BE2C (cell line): ENCODE results near the gene HOXA7.
A peak's percentile ranks its signal among the peaks of the same experiment; 100 is the strongest.

ENCODE experiments used
- DNase-seq: peaks from one replicate; pipeline ENCODE4 v3.0.0-alpha.2; 2020
- H3K27me3 ChIP-seq: fragments of 250-450 bp; sonication (Bioruptor Pico); 2 replicates; pipeline ENCODE4 v1.5.1; 2020; ENCODE audit warnings: mild to moderate bottlenecking
- H3K36me3 ChIP-seq: fragments of 250-450 bp; sonication (Bioruptor Pico); 2 replicates; pipeline ENCODE4 v1.5.1; 2020; ENCODE audit warnings: mild to moderate bottlenecking
- H3K4me1 ChIP-seq: fragments of 250-450 bp; sonication (Bioruptor Pico); 2 replicates; pipeline ENCODE4 v1.5.1; 2020
- H3K4me3 ChIP-seq: 2 replicates; pipeline ENCODE4 v1.5.1; 2011; ENCODE audit warnings: low read depth, low read length
- H3K9me3 ChIP-seq: fragments of 250-450 bp; sonication (Bioruptor Pico); 2 replicates; pipeline ENCODE4 v1.5.1; 2020
- TF ChIP-seq, protein P1 (sequence below): IDR thresholded peaks from 2 replicates; pipeline ENCODE4 v1.5.1; 2012; ENCODE audit warnings: mild to moderate bottlenecking, low read depth, low read length

HOXA7 gene

GRCh38 chr7:27149842-27150567, 6.5 kb downstream of the HOXA7 start:
- Histone ChIP-seq H3K4me1 (no peaks in the 10 kb centered on the region), H3K27me3 (peaks cover 100% of the 10 kb centered on the region), H3K4me3 (peak overlapping the region; percentile 56), H3K36me3 (no peaks in the 10 kb centered on the region), H3K9me3 (no peaks in the 10 kb centered on the region)
- DNase-seq: no peak
- TF ChIP-seq, protein P1, sequence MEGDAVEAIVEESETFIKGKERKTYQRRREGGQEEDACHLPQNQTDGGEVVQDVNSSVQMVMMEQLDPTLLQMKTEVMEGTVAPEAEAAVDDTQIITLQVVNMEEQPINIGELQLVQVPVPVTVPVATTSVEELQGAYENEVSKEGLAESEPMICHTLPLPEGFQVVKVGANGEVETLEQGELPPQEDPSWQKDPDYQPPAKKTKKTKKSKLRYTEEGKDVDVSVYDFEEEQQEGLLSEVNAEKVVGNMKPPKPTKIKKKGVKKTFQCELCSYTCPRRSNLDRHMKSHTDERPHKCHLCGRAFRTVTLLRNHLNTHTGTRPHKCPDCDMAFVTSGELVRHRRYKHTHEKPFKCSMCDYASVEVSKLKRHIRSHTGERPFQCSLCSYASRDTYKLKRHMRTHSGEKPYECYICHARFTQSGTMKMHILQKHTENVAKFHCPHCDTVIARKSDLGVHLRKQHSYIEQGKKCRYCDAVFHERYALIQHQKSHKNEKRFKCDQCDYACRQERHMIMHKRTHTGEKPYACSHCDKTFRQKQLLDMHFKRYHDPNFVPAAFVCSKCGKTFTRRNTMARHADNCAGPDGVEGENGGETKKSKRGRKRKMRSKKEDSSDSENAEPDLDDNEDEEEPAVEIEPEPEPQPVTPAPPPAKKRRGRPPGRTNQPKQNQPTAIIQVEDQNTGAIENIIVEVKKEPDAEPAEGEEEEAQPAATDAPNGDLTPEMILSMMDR: no peak

DNA sequence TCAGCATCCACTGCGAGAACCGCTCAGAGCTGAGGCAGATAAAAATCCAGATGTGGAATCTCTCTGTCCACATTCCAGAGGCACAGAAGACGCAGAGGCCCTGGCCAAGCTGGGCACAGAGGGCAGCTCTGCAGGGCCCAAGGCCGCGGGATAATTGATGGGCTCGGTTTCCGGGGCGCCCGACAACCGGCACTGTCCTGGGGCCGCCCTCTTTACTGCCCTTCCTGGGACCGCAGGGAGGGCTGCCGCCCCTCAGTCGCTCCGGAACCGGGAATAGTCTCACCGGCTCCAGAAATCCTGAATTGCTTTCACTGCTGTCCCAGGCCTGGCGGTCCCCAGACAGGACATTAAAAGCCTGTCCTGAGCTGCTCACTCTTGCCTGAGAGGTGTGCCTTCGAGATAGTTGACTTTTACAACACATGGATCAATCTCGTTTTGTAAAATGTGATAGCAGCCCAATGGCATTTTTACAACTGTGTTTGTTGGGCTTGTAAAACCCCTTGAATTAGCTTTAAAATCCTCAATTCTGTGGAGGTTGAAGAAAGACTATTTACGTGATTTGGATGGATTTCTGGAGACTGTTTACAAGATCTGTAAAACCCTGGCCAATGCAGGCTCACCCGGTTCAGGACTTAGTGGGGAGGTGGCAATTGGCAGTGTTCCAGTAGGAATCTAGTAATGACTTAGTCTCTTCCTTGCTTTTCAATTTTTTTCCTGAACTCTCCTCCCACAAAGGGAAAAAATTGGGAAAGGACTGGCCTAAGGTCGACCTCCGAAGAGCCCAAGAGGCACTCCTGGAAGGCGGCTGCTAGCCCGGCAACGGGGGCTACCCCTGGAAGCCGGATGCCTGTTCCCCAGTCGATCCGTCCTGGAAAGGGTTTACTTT, 7.5 kb downstream of the HOXA7 start:
- H3K4me1 ChIP-seq: no peaks in the 10 kb centered on the region

DNA sequence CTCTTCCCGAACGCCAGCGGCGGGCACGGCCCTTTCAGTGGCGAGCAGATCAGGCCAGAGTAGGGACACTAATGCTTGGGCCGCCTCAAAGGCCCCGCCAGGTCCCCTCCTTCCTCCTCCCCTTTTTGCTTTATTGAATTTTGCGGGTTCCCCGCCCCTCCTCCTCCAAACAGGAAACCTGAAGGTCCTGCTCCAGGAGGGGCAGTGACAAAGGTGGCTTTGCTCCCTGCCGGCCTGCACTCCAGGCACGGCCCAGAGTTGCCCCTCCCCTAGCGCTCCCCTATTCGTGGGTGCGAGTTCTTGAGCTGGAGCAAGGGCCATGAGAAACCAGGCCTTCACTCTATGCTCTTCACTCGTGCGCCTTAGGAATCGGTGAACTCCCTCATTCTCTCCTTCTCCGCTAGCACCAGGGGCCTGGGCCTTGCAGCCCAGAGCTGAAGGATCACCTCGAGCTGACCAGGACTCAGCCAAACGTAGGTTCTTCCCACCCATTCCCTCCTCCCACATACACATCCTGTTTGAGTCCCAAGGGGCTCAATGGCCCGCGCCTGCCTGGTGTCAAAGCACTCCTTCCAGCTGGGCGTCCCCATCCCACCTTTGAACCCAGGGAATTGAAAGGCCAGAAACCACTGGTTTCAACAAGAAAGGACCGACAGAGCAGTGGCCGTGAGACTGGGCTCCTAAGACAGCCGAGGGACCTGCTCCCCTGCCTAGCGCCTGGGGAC, 8.3 kb downstream of the HOXA7 start:
- H3K4me1 ChIP-seq: no peaks in the 10 kb centered on the region
- TF ChIP-seq, protein P1: no peak
- peak overlapping the region; percentile 33 for H3K4me3 ChIP-seq
- peaks cover 100% of the 10 kb centered on the region for H3K27me3 ChIP-seq
- DNase-seq: peak; percentile 4
- no peaks in the 10 kb centered on the region for H3K9me3 ChIP-seq
- no peaks in the 10 kb centered on the region for H3K36me3 ChIP-seq

More for the DNA sequence above, 7.5 kb downstream of the HOXA7 start:
- peaks cover 100% of the 10 kb centered on the region for H3K27me3 ChIP-seq
- no peak for DNase-seq
- no peak overlapping the region for H3K4me3 ChIP-seq
- TF ChIP-seq, protein P1: no peak
- H3K36me3 ChIP-seq: no peaks in the 10 kb centered on the region
- H3K9me3 ChIP-seq: no peaks in the 10 kb centered on the region

DNA sequence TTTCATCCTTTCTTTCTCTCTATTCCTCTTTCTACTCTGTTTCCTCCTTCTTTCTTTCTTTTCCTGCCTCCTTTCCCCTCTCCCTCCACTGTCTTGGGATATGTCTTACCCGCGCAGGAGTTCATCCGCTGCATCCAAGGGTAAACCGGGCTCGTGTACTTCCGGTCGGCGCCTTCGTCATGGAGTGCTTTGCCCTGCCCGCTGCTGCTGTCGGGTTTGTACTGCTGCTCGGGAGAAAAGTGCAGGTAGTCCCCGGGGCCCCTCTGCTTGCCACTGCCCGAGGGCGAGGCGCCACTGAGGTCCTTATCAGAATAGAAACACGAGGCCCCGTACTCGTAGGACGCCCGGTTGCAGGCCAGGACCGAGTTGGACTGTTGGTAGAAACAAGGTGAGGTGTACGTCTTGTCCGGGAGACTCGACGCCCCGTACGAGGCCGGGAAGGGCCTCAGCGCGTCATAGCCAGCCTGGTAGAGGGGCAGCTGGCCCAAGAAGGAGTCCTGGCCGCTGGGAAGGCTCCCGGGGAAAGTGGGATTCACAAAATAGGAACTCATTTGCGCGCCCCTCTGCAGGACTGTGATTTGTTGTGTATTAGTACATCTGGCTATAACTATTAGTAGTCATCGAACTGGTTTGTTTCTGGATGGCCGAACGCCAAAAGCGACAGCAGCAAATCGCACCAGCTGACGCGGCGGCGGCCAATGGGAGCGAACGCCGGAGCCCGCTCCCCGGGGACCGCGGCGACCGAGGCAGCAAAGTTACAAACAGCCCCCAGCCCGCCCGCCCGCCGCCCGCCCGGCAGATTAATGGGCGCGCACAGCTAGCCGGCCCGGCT, 9.1 kb downstream of the HOXA7 start, which contains the start of gene HOXA6:
TSS of gene HOXA6 (minus strand) at position 576 of the 832 bp plus-strand sequence. CDS start at position 551, 25 bp downstream.
- Histone ChIP-seq H3K36me3 (no peaks in the 10 kb centered on the region), H3K4me1 (no peaks in the 10 kb centered on the region), H3K9me3 (no peaks in the 10 kb centered on the region), H3K4me3 (peak within 1 kb of the TSS; percentile 33), H3K27me3 (peaks cover 100% of the 10 kb centered on the region)
- TF ChIP-seq, protein P1: no peak
- DNase-seq: peak; percentile 55

DNA sequence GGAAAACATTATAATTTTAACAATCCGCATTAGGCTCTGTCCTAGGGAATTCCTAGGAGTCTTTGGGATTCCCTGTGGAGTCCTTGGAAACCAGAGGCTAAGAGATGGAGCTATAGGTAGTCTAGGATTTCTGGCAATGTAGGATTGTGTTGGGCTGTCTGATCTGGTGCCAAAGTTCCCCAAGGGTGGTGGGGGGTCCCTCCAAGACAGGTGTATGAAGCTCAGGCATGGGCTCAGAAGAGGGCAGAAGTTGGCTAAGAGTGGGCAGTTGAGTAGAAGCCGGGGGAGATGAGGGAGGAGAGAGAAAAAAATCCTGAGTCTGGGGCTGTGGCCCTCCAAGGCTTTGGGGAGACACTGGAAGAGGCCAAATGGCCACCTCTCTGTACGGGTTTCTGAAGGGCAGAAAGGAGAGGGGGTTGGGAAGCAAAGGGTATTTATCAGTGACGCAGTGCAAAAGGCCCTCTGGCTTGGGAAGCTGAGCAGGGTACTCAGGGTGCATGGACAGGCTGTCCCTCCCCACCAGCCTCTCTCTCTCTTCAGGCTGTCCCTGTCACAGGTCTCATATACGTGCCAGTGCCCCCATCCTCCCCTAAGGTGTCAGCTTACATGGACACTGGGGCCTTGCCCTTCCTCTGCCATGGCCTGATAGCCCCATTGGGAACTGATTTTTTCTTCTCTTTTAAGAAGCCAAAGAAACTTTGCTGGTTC, 9.8 kb downstream of the HOXA7 start:
- Histone ChIP-seq H3K4me3 (no peak overlapping the region), H3K36me3 (no peaks in the 10 kb centered on the region), H3K9me3 (no peaks in the 10 kb centered on the region), H3K4me1 (no peaks in the 10 kb centered on the region), H3K27me3 (peaks cover 100% of the 10 kb centered on the region)
- TF ChIP-seq, protein P1: no peak
- no peak for DNase-seq
